ENCODE data around the gene EEF2KMT.

Gene EEF2KMT

GRCh38 chr16:5040451-5040850, 57.1 kb downstream of the EEF2KMT start:
- no peak for DNase-seq

- no peak for DNase-seq
Observed at GRCh38 chr16:5036228-5037156, 61.1 kb downstream of the EEF2KMT start.

- no peak for DNase-seq
Observed at GRCh38 chr16:5035909-5036227, 61.7 kb downstream of the EEF2KMT start.
